ENCODE data around the gene ANKRD24. TPM values are rescaled to one million over a fixed set of nuclear protein-coding genes. Genes with fewer than 3 reads are reported as not detected.

Gene ANKRD24
- total and polyA plus RNA-seq, 2 of the 13 experiments (the other 11 are each of a cell fraction or from before 2014, with no cell fraction given) = 0.13 to 0.24 TPM

DNA sequence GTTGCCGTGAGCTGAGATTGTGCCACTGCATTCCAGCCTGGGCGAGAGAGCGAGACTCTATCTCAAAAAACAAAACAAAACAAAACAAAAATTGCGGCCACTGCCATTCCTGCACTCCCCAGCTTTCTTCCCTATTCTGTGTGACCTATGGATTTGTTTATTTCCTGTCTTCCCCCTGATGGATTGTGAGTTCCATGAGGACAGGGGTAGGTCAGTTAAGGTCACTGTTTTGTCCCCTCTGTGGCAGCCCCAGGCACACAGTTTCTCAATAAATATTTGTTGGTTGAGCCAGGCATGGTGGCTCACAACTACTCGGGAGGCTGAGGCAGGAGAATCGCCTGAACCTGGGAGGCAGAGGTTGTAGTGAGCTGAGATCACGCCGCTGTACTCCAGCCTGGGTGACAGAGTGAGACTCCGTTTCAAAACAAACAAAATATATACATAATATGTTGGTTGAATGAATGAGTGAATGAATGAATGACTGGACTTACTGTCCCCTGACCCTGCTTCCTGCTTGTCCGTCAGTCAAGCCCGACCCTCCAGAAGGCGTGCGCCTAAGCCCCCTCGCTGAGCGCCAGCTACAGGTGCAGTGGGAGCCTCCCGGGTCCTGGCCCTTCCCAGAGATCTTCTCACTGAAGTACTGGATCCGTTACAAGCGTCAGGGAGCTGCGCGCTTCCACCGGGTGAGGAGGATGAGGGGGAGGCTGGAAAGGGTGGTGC lies 51.8 kb downstream of the ANKRD24 start (continued):
- TF ChIP-seq ZNF232 (CRISPR knock-in tag; IDR thresholded peaks at IDR 0.05; ENCODE audit: borderline replicate concordance) (peak; percentile 39; the same call in 1 of the 2 replicates), SKI (IDR thresholded peaks at IDR 0.05; ENCODE audit: partially characterized antibody) (no peak), ZFP37 (CRISPR knock-in tag; IDR thresholded peaks at IDR 0.05; ENCODE audit: borderline replicate concordance) (0 out of 2 replicates have a peak, but pooled peaks have one; percentile 27), TAF1 (CRISPR knock-in tag; IDR thresholded peaks at IDR 0.05) (no peak), SRSF9 (IDR thresholded peaks at IDR 0.05; ENCODE audit: borderline replicate concordance, insufficient read depth, low read depth, low read length, poor library complexity, severe bottlenecking) (no peak), ZNF772 (CRISPR knock-in tag; IDR thresholded peaks at IDR 0.05) (no peak), ARNTL (CRISPR knock-in tag; IDR thresholded peaks at IDR 0.05) (no peak), ZNF616 (CRISPR knock-in tag; IDR thresholded peaks at IDR 0.05; ENCODE audit: low read depth) (no peak), KAT8 (CRISPR knock-in tag; IDR thresholded peaks at IDR 0.05) (peak; percentile 41; the same call in 1 of the 2 replicates), RAD21 (CRISPR knock-in tag; IDR thresholded peaks at IDR 0.05) (no peak), ZNF7 (CRISPR knock-in tag; IDR thresholded peaks at IDR 0.05) (no peak), ZNF343 (CRISPR knock-in tag; IDR thresholded peaks at IDR 0.05) (no peak), POGZ (CRISPR knock-in tag; IDR thresholded peaks at IDR 0.05) (no peak), ZNF160 (CRISPR knock-in tag; IDR thresholded peaks at IDR 0.05) (no peak), KDM5B (CRISPR knock-in tag; IDR thresholded peaks at IDR 0.05; ENCODE audit: borderline replicate concordance) (no peak), MBNL3 (CRISPR knock-in tag; conservative IDR thresholded peaks at IDR 0.05) (no peak)
- TF ChIP-seq, protein P1, sequence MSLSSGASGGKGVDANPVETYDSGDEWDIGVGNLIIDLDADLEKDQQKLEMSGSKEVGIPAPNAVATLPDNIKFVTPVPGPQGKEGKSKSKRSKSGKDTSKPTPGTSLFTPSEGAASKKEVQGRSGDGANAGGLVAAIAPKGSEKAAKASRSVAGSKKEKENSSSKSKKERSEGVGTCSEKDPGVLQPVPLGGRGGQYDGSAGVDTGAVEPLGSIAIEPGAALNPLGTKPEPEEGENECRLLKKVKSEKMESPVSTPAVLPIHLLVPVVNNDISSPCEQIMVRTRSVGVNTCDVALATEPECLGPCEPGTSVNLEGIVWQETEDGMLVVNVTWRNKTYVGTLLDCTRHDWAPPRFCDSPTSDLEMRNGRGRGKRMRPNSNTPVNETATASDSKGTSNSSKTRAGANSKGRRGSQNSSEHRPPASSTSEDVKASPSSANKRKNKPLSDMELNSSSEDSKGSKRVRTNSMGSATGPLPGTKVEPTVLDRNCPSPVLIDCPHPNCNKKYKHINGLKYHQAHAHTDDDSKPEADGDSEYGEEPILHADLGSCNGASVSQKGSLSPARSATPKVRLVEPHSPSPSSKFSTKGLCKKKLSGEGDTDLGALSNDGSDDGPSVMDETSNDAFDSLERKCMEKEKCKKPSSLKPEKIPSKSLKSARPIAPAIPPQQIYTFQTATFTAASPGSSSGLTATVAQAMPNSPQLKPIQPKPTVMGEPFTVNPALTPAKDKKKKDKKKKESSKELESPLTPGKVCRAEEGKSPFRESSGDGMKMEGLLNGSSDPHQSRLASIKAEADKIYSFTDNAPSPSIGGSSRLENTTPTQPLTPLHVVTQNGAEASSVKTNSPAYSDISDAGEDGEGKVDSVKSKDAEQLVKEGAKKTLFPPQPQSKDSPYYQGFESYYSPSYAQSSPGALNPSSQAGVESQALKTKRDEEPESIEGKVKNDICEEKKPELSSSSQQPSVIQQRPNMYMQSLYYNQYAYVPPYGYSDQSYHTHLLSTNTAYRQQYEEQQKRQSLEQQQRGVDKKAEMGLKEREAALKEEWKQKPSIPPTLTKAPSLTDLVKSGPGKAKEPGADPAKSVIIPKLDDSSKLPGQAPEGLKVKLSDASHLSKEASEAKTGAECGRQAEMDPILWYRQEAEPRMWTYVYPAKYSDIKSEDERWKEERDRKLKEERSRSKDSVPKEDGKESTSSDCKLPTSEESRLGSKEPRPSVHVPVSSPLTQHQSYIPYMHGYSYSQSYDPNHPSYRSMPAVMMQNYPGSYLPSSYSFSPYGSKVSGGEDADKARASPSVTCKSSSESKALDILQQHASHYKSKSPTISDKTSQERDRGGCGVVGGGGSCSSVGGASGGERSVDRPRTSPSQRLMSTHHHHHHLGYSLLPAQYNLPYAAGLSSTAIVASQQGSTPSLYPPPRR (CRISPR knock-in tag; IDR thresholded peaks at IDR 0.05; ENCODE audit: borderline replicate concordance) = peak; percentile 53; the same call in 1 of the 2 replicates
- TF ChIP-seq, protein P2, sequence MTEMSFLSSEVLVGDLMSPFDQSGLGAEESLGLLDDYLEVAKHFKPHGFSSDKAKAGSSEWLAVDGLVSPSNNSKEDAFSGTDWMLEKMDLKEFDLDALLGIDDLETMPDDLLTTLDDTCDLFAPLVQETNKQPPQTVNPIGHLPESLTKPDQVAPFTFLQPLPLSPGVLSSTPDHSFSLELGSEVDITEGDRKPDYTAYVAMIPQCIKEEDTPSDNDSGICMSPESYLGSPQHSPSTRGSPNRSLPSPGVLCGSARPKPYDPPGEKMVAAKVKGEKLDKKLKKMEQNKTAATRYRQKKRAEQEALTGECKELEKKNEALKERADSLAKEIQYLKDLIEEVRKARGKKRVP (CRISPR knock-in tag; IDR thresholded peaks at IDR 0.05) = no peak
- TF ChIP-seq, protein P3, sequence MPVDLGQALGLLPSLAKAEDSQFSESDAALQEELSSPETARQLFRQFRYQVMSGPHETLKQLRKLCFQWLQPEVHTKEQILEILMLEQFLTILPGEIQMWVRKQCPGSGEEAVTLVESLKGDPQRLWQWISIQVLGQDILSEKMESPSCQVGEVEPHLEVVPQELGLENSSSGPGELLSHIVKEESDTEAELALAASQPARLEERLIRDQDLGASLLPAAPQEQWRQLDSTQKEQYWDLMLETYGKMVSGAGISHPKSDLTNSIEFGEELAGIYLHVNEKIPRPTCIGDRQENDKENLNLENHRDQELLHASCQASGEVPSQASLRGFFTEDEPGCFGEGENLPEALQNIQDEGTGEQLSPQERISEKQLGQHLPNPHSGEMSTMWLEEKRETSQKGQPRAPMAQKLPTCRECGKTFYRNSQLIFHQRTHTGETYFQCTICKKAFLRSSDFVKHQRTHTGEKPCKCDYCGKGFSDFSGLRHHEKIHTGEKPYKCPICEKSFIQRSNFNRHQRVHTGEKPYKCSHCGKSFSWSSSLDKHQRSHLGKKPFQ (CRISPR knock-in tag; IDR thresholded peaks at IDR 0.05; ENCODE audit: insufficient replicate concordance) = peak; percentile 73
- TF ChIP-seq, protein P4, sequence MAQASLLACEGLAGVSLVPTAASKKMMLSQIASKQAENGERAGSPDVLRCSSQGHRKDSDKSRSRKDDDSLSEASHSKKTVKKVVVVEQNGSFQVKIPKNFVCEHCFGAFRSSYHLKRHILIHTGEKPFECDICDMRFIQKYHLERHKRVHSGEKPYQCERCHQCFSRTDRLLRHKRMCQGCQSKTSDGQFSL (CRISPR knock-in tag; IDR thresholded peaks at IDR 0.05) = no peak
- TF ChIP-seq, protein P5, sequence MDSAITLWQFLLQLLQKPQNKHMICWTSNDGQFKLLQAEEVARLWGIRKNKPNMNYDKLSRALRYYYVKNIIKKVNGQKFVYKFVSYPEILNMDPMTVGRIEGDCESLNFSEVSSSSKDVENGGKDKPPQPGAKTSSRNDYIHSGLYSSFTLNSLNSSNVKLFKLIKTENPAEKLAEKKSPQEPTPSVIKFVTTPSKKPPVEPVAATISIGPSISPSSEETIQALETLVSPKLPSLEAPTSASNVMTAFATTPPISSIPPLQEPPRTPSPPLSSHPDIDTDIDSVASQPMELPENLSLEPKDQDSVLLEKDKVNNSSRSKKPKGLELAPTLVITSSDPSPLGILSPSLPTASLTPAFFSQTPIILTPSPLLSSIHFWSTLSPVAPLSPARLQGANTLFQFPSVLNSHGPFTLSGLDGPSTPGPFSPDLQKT (CRISPR knock-in tag; IDR thresholded peaks at IDR 0.05; ENCODE audit: borderline replicate concordance) = no peak
